GM21786 (cell line): Measurements from ENCODE around the gene MYO3B.
"Not testable (repeated sequence)": the region's sequence is repeated elsewhere in the genome, so short reads cannot be mapped to it uniquely, and the experiment has no call there.

Experiments used
- ATAC-seq: cut with Tn5 transposase; IDR thresholded peaks from one replicate; pipeline ENCODE4 v1.9.1; 2021; ENCODE audit not compliant: unreplicated experiment

The MYO3B gene

DNA sequence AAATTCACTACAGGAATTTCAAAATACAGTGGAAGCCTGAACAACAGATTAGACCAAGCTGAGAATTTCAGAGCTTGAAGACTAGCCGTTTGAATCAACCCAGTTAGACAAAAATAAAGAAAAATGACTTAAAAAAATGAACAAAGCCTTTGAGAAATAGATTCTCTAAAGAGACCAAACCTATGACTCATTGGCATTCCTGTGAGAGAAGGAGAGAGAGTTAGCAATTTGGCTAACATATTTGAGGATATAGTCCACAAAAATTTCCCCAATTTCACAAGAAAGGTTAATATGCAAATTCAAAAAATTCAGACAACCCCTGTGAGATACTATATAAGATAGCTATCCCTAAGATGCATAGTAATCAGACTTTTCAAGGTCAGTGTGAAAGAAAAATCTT is 78.0 kb downstream of the MYO3B start:
- ATAC-seq = no peak

DNA sequence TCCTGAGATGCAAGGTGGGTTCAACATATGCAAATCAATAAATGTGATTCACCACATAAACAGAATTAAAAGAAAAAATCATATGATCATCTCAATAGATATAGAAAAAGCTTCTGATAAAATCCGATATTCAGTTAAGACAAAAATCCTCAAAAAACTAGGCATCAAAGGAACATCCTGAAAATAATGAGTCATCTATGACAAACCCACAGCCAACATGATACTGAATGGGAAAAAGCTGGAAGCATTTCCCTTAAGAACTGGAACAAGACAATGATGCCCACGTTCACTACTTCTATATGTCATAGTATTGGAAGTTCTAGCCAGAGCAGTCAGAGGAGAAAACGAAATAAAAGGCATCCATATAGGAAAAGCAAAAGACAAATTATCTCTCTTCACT is 80.4 kb downstream of the MYO3B start:
- ATAC-seq = no peak

- ATAC-seq = no peak
Measured at GRCh38 chr2:170260188-170260587, 82.2 kb downstream of the MYO3B start.

GRCh38 chr2:170261566-170261965 is 83.6 kb downstream of the MYO3B start:
- ATAC-seq = no peak

DNA sequence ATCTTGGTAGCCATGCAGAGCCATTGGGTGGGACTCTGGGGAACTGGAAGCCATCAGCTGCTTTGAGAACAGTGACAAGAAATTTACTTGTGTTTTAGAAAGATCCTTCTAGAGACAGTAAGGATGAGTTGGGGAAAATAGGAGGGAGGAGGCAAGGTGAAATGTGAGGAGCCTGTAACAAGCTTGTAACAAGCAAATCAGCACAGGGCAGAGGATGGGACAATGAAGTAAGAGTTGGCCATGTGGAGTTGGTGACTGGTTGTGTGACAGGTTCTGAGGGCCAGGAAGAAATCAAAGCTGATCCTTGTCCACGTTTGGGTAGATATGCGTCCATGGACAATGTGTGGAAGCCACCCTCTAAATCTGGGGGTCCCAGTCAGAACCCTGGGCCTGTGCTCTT is 84.4 kb downstream of the MYO3B start:
- ATAC-seq = no peak

DNA sequence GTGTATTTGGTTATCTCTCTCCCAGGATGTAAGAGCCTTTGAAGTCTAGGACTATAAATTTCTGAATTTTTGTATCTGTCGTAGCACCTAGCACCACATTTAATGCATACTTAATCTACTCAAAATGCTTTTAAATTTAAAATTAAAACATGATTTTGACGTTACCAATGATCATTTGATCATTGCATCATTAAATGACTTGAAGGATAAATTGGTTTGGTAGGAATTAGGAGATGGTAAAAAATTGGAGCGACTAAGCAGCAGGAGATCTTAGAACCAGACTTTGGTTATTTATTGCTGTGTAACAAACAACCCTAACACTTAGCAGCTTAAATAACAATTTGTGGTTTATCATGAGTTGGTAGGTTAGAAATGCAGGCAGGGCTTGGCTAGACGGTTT is 84.9 kb downstream of the MYO3B start:
- ATAC-seq = no peak

GRCh38 chr2:170263728-170264521 is 86.0 kb downstream of the MYO3B start:
- not testable (repeated sequence) for ATAC-seq

DNA sequence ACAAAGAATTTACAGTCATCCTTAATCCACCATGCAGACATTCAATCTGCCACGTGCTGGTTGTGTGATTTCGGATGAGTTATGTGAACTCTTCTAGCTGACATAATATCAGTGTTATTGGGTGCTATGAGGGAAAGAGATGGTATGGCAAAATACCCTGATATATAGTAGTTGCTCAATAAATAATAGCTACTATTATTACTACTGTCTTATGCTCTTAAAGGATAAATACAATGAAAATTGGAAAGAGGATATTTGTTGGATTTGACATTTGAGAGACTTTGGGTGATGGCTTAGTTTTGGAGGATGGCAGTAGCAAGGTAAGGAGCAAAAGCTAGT is 86.5 kb downstream of the MYO3B start:
- ATAC-seq = no peak

- ATAC-seq = no peak
Measured at GRCh38 chr2:170264865-170265264, 86.9 kb downstream of the MYO3B start.

DNA sequence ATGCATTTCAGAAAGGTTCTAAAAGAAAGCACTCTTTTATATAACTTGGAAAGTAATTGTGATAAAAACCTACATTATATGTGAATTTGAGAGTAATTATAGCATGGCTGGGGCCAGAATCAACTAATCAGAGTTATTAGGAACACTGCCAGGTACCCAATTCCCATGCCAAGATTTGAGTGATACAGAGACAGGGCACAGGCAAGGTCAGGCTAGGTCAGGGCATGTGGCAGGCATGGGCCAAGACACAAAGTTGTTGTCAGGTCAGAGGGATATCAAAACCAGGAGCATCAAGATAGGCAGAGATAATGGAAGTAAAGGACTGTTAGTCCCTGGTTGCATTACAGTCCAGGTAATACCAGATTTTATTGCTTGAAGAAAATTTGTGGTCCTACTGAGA is 87.4 kb downstream of the MYO3B start:
- ATAC-seq = no peak

DNA sequence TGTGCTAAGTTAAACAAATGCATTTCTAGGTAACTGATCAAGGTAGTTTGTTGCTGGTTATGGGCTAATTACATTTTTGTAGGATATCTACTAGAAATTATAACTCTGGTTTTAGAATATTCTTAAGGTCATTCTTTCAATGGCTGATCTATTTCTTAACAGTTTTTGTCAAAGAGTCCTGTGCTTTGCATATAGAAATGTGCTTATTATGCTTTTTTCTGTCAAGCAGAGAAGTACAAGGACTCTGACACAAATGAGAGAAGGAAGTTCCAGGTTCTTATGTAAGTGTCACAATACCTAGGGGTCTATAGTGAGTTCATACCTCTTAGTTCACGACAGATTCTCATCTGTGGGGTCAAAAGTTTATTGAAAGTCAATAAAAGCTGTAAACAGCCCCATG is 88.4 kb downstream of the MYO3B start:
- ATAC-seq = no peak

GRCh38 chr2:170267071-170267470 is 89.1 kb downstream of the MYO3B start:
- ATAC-seq = no peak

DNA sequence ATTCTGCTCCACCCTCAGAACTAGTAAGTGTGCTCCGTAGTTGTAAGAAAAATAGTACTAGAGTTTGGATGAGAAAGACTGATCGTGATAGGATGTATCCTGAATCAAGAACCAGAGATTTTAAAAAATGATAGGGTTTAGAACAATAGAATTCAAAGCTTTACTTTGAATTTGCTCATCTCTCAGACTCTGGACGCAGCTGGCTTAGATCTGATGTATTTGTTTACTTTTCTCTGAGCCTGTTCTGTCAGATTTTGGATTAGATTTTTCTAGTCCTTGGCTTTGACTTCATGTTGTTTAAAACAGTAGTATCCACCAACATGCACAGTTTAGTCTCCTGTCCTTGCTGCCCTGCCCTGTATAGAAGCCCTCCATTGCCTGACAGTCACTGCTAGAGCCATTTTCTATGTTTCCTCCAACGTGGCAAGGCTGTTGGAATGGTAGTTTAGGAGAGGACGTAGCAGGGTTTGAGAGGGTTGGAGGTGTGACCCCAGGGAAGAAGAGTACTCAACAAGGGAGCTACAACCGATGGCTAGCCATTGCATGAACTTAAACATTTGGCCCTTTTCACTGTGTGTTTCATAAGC is 92.4 kb downstream of the MYO3B start:
- ATAC-seq = no peak

DNA sequence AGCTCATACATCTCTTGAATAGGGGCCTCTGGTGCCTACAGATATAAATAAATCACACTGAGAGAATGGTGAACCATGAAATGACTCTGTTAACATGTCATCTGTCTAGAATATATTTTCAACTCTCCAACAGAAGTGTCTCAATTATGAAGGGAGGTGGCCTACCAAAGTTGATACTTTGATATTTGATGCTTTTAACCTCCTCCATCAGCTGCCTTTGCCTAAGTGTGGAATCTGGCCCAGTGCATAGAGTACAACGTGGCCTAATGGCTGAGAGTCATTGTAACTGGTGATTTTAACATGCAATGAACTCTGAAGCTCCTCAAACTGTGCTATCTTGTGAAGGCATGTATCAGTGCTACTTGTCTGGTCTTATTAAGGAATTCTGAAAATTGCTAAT is 93.4 kb downstream of the MYO3B start:
- no peak for ATAC-seq

DNA sequence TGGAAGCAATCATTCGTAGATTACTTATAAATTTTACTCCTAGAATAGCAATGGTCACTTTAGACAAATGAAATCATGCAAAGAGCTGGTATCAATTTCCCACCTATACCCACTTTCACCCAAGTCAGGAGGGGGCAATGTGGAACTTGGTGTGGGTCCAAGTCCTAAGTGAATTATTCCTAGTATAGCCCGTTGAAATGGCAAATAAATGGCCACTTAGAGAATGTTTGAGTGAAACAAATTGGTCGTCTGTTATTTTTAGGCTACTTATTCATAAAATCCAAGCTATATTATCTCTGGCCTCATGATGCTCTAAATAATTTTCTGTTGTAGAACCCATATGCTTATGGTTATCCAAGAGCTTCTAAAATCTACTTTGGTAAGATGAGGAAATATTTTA is 98.1 kb downstream of the MYO3B start:
- ATAC-seq = no peak

- no peak for ATAC-seq
Measured at GRCh38 chr2:170276925-170277629, 99.1 kb downstream of the MYO3B start.

DNA sequence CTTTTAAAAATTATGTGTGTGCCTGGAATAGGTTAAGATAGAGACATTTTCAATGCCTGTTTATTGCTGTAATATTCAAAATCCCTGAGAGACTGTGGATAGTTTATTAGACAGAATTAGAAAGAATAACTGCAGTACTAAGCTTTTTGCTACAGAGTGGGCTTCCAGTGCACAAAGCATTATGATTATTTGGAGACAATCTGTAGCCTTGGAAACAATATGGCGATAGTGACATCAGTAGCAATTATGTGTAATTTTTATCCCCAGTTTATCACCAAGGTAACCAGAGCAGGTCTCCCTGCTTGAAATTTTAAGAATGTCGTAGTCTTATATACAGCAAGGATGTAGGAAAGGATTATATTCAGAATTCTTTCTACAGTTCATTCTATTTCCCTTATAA is 100.0 kb downstream of the MYO3B start:
- ATAC-seq = no peak

DNA sequence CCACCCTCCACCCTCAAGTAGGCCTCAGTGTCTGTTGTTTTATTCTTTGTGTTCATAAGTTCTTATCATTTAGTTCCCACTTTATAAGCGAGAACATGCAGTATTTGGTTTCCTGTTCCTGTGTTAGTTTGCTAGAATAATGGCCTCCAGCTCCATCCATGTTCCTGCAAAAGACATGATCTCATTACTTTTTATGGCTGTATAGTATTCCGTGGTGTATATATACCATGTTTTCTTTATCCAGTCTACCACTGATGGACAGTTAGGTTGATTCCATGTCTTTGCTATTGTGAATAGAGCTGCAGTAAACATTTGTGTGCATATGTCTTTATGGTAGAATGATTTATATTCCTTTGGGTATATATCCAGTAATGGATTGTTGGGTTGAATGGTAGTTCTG is 101.7 kb downstream of the MYO3B start:
- not testable (repeated sequence) for ATAC-seq

DNA sequence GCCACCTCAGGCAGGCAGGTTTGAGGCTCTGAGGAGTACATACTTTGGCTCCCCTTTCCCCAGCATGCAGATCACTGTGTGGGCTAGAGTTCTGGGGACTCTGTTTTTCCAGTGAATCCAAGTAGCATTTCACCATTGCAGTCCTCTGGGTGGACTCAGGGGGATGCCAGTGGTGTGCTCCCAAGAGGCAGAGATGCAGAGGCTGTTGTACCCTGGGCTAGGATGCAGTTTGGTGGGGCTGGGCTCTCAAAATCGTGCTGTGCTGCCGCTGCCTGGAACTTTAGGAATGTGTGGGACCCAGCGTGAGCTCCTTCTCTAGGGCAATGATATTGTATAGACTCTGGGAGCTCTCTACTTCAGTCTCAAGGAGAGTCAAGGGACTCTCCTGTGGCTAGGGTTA is 104.9 kb downstream of the MYO3B start:
- no peak for ATAC-seq

DNA sequence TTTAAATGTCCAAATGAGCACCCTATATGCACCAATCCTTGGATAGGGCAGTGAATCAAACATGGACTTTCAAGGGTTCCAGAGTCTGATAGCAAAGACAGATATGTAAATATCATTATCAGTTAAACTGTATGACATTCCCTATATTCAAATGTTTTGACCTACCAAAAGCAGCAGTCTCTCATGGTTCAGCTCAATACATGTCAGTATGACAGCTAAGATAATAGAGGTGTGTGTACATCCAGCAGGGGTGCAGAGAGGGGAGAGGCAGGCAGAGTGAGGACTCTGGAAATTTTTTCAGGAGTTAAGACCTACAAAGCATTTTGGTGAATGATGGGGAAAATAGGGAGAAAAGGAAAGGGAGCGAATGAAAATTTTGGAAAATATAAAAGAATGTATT is 106.3 kb downstream of the MYO3B start:
- ATAC-seq = no peak

DNA sequence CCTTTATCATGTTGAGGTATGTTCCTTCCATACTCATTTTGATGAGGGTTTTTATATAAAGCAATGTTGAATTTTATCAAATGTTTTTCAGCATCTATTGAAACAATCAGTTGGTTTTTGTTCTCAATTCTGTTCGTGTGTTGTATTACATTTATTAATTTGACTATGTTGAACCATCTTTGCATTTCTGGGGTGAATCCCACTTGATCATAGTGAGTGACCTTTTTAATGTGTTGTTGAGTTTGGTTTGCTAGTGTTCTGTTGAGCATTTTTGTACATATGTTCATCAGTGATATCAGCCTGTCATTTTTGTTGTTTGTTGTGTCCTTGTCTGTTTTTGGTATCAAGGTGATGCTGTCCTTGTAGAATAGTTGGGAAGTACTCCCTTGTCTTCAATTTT is 110.9 kb downstream of the MYO3B start:
- no peak for ATAC-seq

- ATAC-seq = no peak
Measured at GRCh38 chr2:170291474-170291873, 113.5 kb downstream of the MYO3B start.
